Measurements from ENCODE around the gene UGT1A7. TPM values are rescaled to one million over a fixed set of nuclear protein-coding genes. Genes with fewer than 3 reads are reported as not detected.

UGT1A7 gene
- polyA plus RNA-seq, 1 donor from 2014 or later: not detected

GRCh38 chr2:233707940-233708644 lies 26.4 kb downstream of the UGT1A7 start:
- H4K20me1 ChIP-seq (ENCODE audit: insufficient read depth): no peaks in the 10 kb centered on the region
- no peak overlapping the region for H3K4me3 ChIP-seq (ENCODE audit: low read length)
- H3K9ac ChIP-seq (ENCODE audit: low read length): no peak overlapping the region
- H3K79me2 ChIP-seq (replicated peaks; ENCODE audit: insufficient read depth, low read length): no peaks in the 10 kb centered on the region
- H3F3A ChIP-seq (ENCODE audit: insufficient read depth, low read length, poor library complexity, severe bottlenecking): no peaks in the 10 kb centered on the region
- H3K4me2 ChIP-seq (ENCODE audit: low read length): no peak overlapping the region
- H2AFZ ChIP-seq (ENCODE audit: low read depth, low read length): no peak overlapping the region
- H3K9me2 ChIP-seq (ENCODE audit: insufficient read depth, low read length): no peaks in the 10 kb centered on the region
- TF ChIP-seq EP300 (conservative IDR thresholded peaks at IDR 0.05; ENCODE audit: poor library complexity, severe bottlenecking) (no peak), REST (IDR thresholded peaks at IDR 0.05; ENCODE audit: borderline replicate concordance) (no peak), MXI1 (conservative IDR thresholded peaks at IDR 0.05; ENCODE audit: poor library complexity, severe bottlenecking) (no peak), POLR2AphosphoS5 (IDR thresholded peaks at IDR 0.05) (no peak), RAD21 (conservative IDR thresholded peaks at IDR 0.05) (no peak), CTCF (IDR thresholded peaks at IDR 0.05; ENCODE audit: poor library complexity, severe bottlenecking) (no peak), TAF1 (IDR thresholded peaks at IDR 0.05; ENCODE audit: low read depth) (no peak), EZH2 (IDR thresholded peaks at IDR 0.05; ENCODE audit: borderline replicate concordance, insufficient read depth, low read length, poor library complexity, severe bottlenecking) (no peak)
- no peak overlapping the region for H3K27ac ChIP-seq (ENCODE audit: low read length)
- no peaks in the 10 kb centered on the region for H3K36me3 ChIP-seq (ENCODE audit: insufficient read depth, low read length)
- no peaks in the 10 kb centered on the region for H3K27me3 ChIP-seq (ENCODE audit: insufficient read depth, low read depth, low read length)
- no peaks in the 10 kb centered on the region for H3K9me3 ChIP-seq (ENCODE audit: low read length)

GRCh38 chr2:233708942-233709341 lies 27.2 kb downstream of the UGT1A7 start:
- H3K79me2 ChIP-seq (replicated peaks; ENCODE audit: insufficient read depth, low read length): no peaks in the 10 kb centered on the region
- H3K36me3 ChIP-seq (ENCODE audit: insufficient read depth, low read length): no peaks in the 10 kb centered on the region
- H3K4me2 ChIP-seq (ENCODE audit: low read length): no peak overlapping the region
- H3K27me3 ChIP-seq (ENCODE audit: insufficient read depth, low read depth, low read length): no peaks in the 10 kb centered on the region
- H3K4me3 ChIP-seq (ENCODE audit: low read length): no peak overlapping the region
- no peak for TF ChIP-seq EZH2 (IDR thresholded peaks at IDR 0.05; ENCODE audit: borderline replicate concordance, insufficient read depth, low read length, poor library complexity, severe bottlenecking)
- TF ChIP-seq TAF1 (IDR thresholded peaks at IDR 0.05; ENCODE audit: low read depth): no peak
- no peak for TF ChIP-seq MXI1 (conservative IDR thresholded peaks at IDR 0.05; ENCODE audit: poor library complexity, severe bottlenecking)
- no peak for TF ChIP-seq POLR2AphosphoS5 (IDR thresholded peaks at IDR 0.05)
- no peak for TF ChIP-seq EP300 (conservative IDR thresholded peaks at IDR 0.05; ENCODE audit: poor library complexity, severe bottlenecking)
- no peak for TF ChIP-seq SMC3 (conservative IDR thresholded peaks at IDR 0.05; ENCODE audit: poor library complexity)
- TF ChIP-seq RAD21 (conservative IDR thresholded peaks at IDR 0.05): no peak
- TF ChIP-seq REST (IDR thresholded peaks at IDR 0.05; ENCODE audit: borderline replicate concordance): no peak
- no peak for TF ChIP-seq CTCF (IDR thresholded peaks at IDR 0.05; ENCODE audit: poor library complexity, severe bottlenecking)
- H3F3A ChIP-seq (ENCODE audit: insufficient read depth, low read length, poor library complexity, severe bottlenecking): no peaks in the 10 kb centered on the region
- no peaks in the 10 kb centered on the region for H3K9me2 ChIP-seq (ENCODE audit: insufficient read depth, low read length)
- no peaks in the 10 kb centered on the region for H3K9me3 ChIP-seq (ENCODE audit: low read length)
- no peaks in the 10 kb centered on the region for H4K20me1 ChIP-seq (ENCODE audit: insufficient read depth)
- no peak overlapping the region for H3K27ac ChIP-seq (ENCODE audit: low read length)
- H3K9ac ChIP-seq (ENCODE audit: low read length): no peak overlapping the region
- no peak overlapping the region for H2AFZ ChIP-seq (ENCODE audit: low read depth, low read length)
